Right forelimb (tissue), 1 donor: Measurements from ENCODE around the gene USP20.

Experiments used
- DNase-seq: peaks from one replicate; pipeline ENCODE4 v3.0.0-alpha.2; 2018

Gene USP20

GRCh38 chr9:129857207-129857606 is 21.9 kb downstream of the USP20 start:
- no peak for DNase-seq

DNA sequence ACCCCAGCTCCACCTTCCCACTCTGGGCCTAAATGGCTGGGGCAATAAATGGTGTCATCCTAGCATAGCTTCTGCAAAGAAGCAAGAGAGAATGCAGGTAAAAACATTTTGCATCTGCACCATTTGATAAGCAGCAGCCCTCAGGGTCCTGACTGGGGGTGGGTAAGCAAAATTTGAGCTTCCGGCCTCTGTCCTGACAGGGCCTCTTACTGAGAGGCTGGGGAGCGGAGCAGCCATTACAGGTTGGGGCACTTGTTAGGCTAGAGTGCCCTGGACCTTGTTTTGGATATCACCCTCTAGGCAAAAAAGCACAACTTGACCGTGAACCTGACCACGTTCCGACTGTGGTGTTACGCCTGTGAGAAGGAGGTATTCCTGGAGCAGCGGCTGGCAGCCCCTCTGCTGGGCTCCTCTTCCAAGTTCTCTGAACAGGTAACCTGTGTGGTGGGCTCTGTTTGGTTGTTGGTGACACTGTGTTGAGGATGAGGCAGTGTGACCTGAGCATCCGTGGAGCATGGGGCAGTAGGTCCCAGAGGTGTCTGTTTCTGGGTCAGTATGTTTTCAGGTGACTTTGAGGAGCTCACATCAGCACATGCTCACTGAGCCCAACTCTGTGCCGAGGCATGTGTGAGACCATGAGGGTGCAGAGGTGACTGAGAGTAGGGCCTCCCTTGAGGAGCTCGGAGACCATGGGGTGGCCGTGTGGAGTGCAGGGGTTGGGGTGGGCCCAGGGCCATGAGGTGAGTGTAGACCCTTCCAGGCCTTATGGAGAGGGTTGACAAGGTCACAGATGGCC is 23.1 kb downstream of the USP20 start:
- no peak for DNase-seq

- no peak for DNase-seq
These were observed 25.6 kb downstream of the USP20 start for GRCh38 chr9:129860653-129861446.

DNA sequence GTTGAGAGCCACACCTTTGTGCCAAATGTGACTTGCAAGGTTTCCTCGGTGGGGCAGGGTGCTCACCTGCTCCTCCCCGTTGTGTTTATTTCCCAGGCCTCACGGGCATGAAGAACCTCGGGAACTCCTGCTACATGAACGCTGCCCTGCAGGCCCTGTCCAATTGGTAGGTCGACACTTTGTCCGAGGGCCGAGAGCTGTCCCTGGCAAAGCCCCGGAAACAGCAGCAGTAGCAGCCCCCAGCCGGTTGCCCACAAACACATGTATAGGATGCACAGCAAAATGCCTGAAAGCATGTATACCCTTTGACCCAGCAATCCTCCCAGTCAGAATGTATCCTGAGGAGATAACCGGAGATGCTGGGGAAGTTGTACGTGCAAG is 26.2 kb downstream of the USP20 start:
- no peak for DNase-seq

DNA sequence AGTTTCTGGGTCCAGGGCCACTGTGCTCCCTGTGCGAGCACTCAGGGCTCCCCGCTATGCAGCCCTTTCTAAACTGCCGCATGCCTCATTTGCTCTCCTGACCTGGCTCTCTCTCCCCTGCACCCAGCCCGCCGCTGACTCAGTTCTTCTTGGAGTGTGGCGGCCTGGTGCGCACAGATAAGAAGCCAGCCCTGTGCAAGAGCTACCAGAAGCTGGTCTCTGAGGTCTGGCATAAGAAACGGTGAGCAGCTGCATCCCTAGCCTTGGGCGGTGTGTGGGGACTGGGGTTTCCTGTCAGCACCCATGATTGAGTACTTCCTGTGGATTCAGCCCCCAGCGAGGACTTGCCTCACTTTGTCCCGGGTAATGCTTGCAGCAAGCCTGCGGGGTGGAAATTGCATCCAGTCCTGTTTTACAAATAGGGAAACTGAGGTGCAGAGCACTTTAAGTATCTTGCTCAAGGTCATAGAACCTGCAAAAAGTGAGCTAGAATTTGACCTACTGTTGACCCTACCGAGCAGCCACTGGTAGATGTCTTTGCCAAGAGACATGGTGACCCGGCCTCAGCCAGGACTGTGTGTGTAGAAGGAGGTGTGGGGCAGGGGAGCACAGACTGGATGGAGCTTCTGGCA is 27.9 kb downstream of the USP20 start:
- DNase-seq = no peak

- no peak for DNase-seq
These were observed 29.9 kb downstream of the USP20 start for GRCh38 chr9:129864991-129865647.

- DNase-seq = no peak
These were observed 30.5 kb downstream of the USP20 start for GRCh38 chr9:129865668-129866320.

GRCh38 chr9:129866394-129867135 is 31.3 kb downstream of the USP20 start:
- DNase-seq = no peak

DNA sequence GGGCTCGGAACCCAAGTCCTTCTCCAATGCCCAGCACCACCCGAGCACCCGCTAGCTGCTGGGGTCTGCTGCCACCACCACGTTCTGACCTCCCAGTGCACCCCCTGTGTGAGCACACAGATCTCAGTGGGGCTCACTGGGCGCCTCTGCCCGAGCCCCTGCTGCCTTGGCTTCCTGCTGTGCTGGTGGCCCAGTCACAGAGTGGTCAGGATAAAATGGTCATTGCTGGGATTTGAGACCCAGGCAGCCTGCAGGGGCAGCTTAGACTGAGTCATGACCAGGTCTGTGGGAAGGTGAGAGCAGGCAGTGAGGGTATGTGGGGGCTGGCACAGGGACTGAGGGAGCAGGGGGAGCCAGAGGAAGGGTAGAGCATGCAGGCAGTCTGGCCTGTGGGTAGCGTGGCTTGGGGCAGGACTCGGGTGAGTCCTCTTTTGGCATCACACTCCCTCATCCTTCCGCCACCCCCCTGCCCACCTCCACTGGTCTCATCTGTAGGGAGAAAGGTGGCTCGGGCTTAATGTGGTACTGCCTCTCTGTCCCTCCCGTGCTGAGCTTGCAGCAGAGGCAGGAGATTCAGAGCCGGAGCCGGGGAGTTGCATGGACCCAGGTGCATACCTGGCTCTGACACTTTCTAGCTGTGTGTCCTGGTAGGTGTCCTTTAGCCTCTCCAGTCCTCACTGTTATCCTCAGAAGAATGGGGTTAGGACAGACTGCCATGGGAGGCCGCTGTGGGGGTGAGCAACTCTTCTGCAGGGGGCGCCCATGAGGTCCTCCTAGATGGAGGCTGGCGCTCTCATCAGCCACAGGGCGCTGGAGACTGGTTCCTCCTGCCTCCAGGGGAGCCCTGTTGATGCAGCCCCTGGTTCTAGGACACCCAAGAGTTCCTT is 32.1 kb downstream of the USP20 start:
- DNase-seq = no peak

GRCh38 chr9:129868023-129868871 is 33.0 kb downstream of the USP20 start:
- DNase-seq = no peak

DNA sequence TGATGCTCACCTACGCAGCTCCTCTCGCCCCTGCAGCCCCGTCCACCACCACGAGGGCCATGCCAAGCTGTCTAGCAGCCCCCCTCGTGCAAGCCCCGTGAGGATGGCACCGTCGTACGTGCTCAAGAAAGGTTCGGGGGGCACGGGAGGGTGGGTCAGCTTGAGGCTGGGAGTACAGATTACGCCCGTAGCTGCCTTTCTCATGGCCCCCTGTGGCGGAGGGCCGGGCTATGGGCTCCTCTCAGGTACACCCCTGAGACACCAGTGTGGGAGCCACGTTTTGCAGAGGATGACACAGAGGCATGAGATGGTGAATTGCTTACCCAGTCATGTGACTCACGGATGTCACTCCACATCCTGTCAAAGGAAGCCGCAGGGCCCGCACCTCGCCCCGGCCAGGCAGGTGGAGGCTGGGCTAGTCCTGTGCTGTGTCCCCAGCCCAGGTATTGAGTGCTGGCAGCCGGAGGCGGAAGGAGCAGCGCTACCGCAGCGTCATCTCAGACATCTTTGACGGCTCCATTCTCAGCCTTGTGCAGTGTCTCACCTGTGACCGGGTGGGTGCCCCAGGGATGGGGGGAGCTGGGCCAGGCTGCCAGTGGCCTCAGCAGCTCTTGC is 33.7 kb downstream of the USP20 start:
- DNase-seq = no peak

DNA sequence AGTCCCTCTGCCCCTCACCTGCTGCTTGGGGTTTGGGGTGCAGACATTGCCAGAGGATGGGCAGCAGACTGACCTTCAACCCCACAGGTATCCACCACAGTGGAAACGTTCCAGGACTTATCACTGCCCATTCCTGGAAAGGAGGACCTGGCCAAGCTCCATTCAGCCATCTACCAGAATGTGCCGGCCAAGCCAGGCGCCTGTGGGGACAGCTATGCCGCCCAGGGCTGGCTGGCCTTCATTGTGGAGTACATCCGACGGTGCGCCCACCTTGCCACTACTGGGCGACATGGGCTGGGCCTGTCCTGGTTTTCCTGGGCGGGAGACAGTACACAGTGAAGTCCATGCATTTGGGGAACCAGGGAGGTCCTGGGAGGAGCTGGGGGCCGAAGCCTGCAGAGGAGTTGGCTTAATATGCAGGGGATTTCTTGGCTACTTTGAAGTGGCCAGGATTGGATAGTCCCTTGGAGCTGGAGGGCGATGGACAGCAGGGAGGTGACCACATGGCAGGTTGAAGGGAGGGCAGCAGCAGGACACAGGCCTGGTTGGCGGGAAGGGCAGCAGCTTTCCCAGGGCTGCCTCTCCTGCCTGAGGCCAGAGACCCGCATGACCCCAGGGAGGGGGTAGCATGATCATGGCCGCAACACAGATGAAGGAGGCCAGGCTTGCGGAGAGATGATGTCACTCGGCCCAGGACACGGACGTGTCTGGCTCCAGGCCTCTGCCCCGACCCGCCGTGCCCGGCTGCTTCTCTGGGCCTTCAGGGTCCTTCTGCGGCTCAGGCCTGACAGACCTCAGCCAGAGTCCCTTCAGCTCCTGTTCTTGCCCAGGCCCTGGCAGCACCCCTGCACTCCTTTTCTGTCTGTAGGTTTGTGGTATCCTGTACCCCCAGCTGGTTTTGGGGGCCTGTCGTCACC is 34.6 kb downstream of the USP20 start:
- DNase-seq = no peak

DNA sequence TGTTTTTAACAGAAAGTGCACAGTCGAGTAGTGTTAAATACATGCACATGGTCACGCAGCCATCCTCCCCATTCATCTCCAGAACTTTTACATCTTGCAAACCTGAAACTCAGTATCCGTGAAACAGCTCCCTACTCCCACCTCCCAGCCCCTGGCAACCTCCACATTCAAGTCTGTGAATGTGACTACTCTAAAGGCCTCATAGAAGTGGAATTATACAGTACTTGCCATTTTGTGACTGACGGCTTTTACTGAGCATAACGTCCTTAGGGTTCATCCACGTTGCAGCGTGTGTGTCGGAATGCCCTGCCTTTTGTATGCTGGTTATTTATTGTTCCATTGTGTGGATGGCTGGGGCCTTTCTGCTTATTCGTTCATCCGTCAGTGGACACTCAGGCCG is 35.8 kb downstream of the USP20 start:
- no peak for DNase-seq

DNA sequence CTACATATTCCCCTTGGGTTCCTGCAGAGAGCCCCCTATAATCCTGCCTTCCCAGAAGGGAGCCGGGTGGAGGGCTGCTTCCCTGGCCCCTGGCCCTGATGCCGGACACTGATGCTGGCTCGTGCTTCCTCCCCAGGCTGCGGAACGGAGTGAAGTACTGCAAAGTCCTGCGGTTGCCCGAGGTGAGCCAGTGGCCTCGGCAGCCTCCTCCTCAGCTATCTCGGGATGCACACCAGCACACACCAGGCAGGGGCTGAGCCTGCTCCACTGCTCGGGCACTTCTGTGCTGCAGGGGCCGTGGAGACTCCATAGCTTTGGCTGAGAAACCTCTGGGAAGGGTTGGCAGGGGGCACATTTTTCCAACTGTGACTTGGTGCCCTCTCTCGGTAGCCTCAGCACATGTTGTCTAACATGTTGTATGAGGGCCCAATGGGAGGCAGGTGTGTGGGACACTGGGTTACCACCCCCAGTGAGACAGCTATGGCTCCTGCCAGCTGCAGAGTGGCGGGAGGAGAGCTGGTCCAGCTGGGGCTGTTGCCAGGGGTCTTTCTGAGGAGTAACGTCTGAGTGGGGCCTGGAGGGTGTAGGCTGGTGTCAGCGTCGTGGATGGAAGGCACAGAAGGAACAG is 38.4 kb downstream of the USP20 start:
- DNase-seq = no peak

- DNase-seq = no peak
These were observed 39.2 kb downstream of the USP20 start for GRCh38 chr9:129874261-129875101.

DNA sequence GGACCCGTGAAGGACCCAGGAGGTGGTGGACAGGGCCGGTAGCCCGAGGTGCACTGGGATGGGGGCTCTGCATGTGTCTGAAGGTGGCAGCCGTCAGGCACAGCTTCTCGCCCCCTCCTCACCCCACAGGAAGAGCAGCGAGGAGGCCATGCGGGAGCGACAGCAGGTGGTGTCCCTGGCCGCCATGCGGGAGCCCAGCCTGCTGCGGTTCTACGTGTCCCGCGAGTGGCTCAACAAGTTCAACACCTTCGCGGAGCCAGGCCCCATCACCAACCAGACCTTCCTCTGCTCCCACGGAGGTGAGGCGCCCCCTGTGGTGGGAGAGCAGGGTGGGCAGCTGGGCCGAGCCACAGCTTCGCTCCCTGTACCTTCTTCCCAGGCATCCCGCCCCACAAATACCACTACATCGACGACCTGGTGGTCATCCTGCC is 39.9 kb downstream of the USP20 start:
- DNase-seq = no peak
